Activated gamma-delta T cell treated with Interleukin-2 at 50 U/mL for 16 hours (primary cell): Measurements from ENCODE around the gene AMIGO3.
"Not testable (repeated sequence)": the region's sequence is repeated elsewhere in the genome, so short reads cannot be mapped to it uniquely, and the experiment has no call there.

Experiments
- DNase-seq: peaks from one replicate; pipeline ENCODE4 v3.0.0-alpha.2; 2020

Gene AMIGO3

DNA sequence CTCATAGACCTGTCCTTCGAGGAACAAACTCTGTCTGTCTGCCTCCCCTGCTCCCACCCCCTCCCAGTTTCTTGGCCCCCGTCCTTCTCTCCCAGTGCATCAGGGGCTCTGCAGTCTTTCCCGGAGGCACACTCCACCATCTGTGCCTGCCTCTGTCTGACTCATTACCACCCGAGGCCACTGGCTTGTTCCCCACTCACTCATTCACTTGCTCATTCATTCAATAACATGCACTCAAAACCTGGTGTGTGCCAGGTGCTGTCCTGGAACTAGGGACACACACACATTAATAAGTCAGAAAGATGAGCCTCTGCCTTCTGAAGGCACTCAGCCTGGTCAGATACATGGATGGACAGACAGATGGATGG is 12.4 kb downstream of the AMIGO3 start:
- DNase-seq, result no peak

GRCh38 chr3:49706456-49707112 is 12.9 kb downstream of the AMIGO3 start:
- no peak for DNase-seq

- DNase-seq, result no peak
Measured at GRCh38 chr3:49705390-49705960, 14.0 kb downstream of the AMIGO3 start.

DNA sequence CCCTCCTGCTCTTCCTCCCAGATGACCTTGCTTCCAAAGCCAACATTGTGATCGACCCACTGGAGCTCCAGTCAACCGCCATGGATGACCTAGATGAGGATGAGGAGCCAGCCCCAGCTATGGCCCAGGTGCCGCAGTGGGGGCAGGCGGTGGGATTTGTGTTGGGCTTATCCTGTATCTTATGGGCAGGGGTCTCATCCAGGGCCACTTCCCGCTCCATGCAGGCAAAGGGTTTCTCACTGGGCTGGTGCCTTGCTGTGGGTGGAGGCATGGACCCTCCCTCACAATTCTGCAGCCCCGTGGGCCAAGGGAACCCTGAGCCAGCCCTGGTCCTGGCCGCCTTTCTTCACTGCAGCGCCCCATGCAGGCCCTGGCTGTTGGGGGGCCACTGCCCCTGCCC is 14.9 kb downstream of the AMIGO3 start:
- DNase-seq, result no peak

DNA sequence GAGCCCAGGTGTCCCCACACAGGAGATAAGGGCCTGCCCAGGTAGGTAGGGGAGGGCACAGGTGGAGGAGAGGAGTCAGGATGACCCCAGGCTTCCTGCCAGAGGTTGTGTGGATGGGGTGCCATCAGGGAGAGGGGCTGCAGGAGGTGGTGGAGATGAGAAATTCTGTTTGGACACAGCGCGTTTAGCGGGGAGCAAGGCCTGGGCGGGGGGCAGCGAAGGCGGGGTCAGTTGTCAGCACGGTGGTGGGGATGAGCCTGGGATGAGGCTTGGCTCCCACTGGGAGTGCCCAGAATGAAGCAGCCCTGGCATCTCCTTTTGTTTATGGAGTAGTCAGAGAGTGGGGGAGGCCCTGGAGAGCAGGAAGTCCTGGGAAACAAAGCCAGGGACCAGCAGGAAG is 15.5 kb downstream of the AMIGO3 start:
- DNase-seq, result no peak

- peak; percentile 53 for DNase-seq
Measured at GRCh38 chr3:49703443-49703927, 16.0 kb downstream of the AMIGO3 start.

DNA sequence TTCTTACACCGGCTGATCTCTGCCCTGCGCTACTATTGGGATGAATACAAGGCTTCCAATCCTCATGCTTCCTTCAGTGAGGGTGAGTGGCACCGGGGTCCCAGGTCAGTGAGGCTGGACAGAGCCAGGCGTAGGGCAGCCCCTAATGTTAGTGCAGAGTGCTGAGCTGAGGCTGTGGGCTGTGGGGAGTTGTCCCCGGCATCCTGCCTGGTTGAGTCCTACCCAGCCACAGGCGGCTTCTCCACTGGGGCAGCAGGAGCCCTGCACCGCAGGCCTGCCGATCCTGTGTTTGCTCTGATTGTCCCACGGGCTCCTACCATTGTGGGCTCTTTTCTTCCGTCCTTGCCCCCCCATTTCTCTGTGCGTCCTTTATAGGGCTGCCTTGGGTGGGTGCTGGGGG is 16.8 kb downstream of the AMIGO3 start:
- DNase-seq, result no peak

DNA sequence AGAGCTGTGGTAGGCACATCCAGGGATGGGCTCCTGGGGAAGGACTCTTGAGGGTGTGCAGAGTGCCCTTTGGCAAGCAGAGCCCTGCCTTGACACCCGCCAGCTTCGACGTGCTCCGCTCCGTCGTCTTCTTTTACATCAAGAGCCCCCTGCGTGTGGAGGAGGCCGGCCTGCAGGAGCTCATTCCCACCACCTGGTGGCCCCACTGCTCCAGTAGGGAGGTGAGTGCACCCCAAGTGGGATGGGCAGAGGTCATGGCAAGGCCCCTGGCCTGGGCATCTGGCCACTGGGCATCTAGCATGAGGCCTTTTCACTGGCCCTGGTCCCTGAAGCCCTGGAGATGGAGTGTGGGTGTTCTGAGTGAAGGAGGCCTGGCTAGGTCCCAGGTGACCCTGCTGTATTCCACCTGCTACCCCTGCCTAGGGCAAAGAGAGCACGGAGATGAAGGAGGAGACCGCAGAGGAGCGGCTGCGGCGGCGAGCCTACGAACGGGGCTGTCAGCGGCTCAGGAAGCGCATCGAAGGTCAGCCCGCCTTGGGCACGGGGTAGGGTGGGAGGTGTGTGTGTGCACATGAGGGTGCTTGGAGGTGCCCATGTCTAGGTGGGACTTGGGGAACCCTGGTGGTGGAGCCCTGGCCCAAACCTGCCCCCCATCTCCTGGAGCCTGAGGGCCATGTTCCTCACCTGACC is 18.0 kb downstream of the AMIGO3 start:
- no peak for DNase-seq

- DNase-seq, result no peak
Measured at GRCh38 chr3:49700453-49701128, 18.9 kb downstream of the AMIGO3 start.

DNA sequence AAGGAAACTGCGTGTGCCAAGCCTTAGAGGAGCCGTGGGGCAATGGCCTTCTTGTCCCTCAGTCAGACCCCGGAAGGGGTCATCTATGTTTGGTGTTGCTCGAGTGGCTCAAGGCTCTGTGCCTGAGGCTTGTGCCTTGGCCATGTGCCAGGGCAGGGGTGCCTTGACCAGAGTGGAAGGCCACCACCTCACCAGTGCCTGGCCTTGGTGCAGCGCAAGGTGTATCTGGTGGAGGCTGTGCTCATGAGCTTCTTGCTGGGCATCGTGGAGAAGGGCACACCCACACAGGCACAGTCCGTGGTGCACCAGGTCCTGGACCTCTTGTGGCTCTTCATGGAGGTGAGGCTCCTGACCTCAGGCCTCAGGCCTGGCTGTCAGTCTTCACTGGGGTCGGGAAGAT is 19.5 kb downstream of the AMIGO3 start:
- no peak for DNase-seq

- no peak for DNase-seq
Measured at GRCh38 chr3:49699281-49699979, 20.1 kb downstream of the AMIGO3 start.

GRCh38 chr3:49695350-49696015 is 24.0 kb downstream of the AMIGO3 start:
- DNase-seq, result not testable (repeated sequence)

- not testable (repeated sequence) for DNase-seq
Measured at GRCh38 chr3:49694409-49695070, 24.9 kb downstream of the AMIGO3 start.

DNA sequence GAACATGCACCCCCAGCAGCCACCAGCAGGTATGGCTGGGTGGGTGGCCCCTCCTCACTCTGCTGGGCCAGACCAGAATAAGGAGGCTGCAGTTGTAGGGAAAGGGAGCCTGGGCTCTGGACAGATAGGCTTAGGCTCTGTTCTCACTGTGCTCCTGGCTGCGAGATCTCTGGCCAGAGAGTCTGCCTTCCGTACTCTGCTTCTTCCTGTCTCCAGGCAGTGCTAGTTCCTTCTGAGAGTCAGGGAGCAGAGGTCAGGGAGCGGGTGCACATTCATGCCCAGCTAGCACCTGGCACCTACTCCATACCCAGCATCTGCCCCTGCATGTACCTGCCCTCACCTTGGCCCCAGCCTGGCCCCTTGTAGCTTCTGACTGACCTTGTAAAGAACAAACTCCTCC is 28.0 kb downstream of the AMIGO3 start:
- DNase-seq, result not testable (repeated sequence)

GRCh38 chr3:49690856-49691255 is 28.6 kb downstream of the AMIGO3 start:
- not testable (repeated sequence) for DNase-seq

GRCh38 chr3:49689908-49690624 is 29.4 kb downstream of the AMIGO3 start:
- DNase-seq, result not testable (repeated sequence)

DNA sequence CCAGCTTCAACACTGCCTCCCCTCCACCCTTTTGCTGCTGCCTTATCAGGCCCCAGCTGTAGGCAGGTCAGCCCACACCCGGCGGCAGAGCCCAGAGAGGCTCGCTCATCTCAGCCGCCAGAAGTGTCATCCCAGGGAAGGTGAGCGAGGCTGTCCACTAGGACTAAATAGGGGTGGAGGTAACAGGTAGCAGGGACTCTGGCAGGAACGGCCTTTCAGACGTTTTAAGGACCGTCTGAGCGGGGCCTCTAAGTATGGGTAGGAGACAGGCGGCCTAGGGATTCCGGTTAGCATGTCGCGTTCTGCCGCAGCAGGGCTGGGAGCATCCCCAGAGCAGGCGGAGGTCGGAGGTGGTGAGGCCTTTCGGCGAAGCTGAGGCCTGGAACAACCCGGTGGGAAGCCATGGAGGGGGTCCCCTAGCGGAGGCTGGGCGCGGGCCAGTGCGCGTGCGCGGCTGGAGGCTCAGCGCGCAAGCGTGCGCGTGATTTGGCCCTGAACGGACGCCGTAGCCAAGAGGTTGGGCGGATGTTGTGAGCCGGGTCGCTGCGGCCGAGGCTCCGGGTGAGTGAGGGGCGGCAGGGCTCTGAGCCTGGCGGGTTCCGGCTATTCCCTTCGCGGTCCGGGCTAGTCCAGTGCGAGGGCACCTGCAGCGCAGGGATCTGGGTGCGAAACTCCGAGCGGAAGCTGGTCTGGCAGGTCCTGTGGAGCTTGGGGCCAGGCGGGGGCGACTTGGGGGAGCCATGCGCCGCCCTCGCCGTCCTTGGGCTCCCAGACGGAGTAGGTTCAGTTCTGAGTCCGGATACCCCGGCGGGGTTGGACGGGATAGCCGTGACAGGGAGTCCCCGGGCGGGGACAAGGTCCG is 30.2 kb downstream of the AMIGO3 start, which contains the start of the genes MST1 and RNF123:
Gene MST1 (minus strand): TSS at position 429 of the 862 bp plus-strand sequence. CDS start 783 bp downstream, outside the sequence.
Gene RNF123 (plus strand): TSS at position 512 of the 862 bp plus-strand sequence. CDS start 1,609 bp downstream, outside the sequence.
- peak; percentile 92 for DNase-seq

GRCh38 chr3:49688338-49689045 is 31.0 kb downstream of the AMIGO3 start:
- DNase-seq, result not testable (repeated sequence)

DNA sequence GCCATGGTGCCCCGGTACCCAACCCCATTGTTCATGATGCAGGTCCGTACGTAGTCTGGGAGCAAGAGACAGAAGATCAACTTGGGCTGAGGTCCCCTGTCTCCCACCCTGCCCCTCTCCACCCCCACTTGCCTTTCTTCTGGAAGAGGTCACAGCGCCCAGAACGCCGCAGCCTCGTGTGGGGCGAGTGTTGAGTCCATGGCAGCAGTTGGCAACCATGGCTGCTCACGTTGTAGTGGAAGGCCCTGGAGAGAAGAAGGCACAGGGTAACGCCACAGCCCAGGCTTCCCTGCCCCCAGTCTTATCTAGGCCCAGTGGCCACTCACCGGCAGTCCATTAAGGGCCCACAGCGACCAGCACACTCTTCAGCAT is 32.1 kb downstream of the AMIGO3 start:
- not testable (repeated sequence) for DNase-seq
